Adrenal gland (tissue), 12 donors: ENCODE measurements around the gene NMUR1. TPM values are rescaled to one million over a fixed set of nuclear protein-coding genes. Genes with fewer than 3 reads are reported as not detected.

Source experiments
- DNase-seq, 7 donors: peaks; one replicate each; pipeline ENCODE4 v3.0.0-alpha.2; 2019 to 2020
- H3K27ac ChIP-seq, 5 donors: fragments of 200-600 bp; sonication (generic) in 4 of 5; 1 replicate in 3 of 5; 2 replicates in 2 of 5; pipeline versions ENCODE4 v1.5.1 to v1.8.0; 2016 to 2020; ENCODE audit warnings: mild to moderate bottlenecking in 1 of 5
- H3K27me3 ChIP-seq: fragments of 200-600 bp; 2 replicates; pipeline ENCODE4 v1.8.0; 2021
- H3K36me3 ChIP-seq, 2 donors: fragments of 200-600 bp; replicated peaks in 1 of 2; 1 replicate in 1 of 2; 2 replicates in 1 of 2; pipeline versions ENCODE4 v1.5.1 to v1.8.0; 2018 to 2022
- H3K4me1 ChIP-seq, 2 donors: fragments of 200-600 bp; replicated peaks in 1 of 2; 1 replicate in 1 of 2; 2 replicates in 1 of 2; pipeline versions ENCODE4 v1.5.1 to v1.8.0; 2018 to 2021
- H3K4me3 ChIP-seq, 4 donors: fragments of 200-600 bp; sonication (generic) in 3 of 4; one replicate each; pipeline ENCODE4 v1.5.1; 2016 to 2018
- H3K9me3 ChIP-seq, 3 donors: fragments of 200-600 bp; sonication (generic) in 1 of 3; replicated peaks in 1 of 3; 1 replicate in 2 of 3; 2 replicates in 1 of 3; pipeline versions ENCODE4 v1.5.1 to v1.8.0; 2016 to 2021
- POLR2A ChIP-seq, 2 donors: fragments of 450-650 bp; IDR thresholded peaks; one replicate each; pipeline ENCODE4 v1.6.1; 2017; ENCODE audit warnings: antibody characterized with exemption in 2 of 2, mild to moderate bottlenecking in 2 of 2, moderate library complexity in 1 of 2
- WGBS, 4 donors: extraction: QIAGEN DNeasy Blood & Tissue Kit in 2 of 4; methylation state at CpG; one replicate each; pipeline versions ENCODE4 v1.1.5 to v1.1.7; 2013 to 2017; 5-methylcytosine and 5-hydroxymethylcytosine counted together
- intact Hi-C, 2 donors: fragments of 100-400 bp; cut with DNase I; formaldehyde crosslinking; loops; one replicate each; pipeline versions ENCODE4 v1.14.1 to v1.15.0; 2022 to 2023
- polyA plus RNA-seq, 3 donors: library from polyadenylated mRNA; stranded (reverse); fragments of 200-250 nt in 2 of 3; fragments of 350-450 nt in 1 of 3; fragmentation: Illumina TruSeq in 1 of 3; extraction: RNeasy Lipid Tissue Mini Kit (QIAGEN cat#74804) in 1 of 3; gene quantifications; one replicate each; pipeline ENCODE4 v1.2.3, GENCODE V29; 2013 to 2014
- total RNA-seq, 9 donors: library from RNA; depleted of rRNA in 4 of 9; stranded (reverse); fragments of >200 nt in 4 of 9; fragments of 120-200 nt in 1 of 9; fragmentation: NEBNext Ultra II Directional in 1 of 9; extraction: Animal tissue kit (Norgen Biotek cat#: 25700) in 1 of 9; gene quantifications; one replicate each; pipeline versions ENCODE4 v1.1.0 to v1.2.4, GENCODE V29; 2013 to 2023
- TF ChIP-seq, protein P1 (sequence below), 6 experiments: fragments of 450-650 bp in 4 of 6; fragments of 200-600 bp in 2 of 6; sonication (generic) in 1 of 6; IDR thresholded peaks; 1 replicate in 5 of 6; 2 replicates in 1 of 6; pipeline versions ENCODE4 v1.5.1 to v1.8.0; 2016 to 2021; ENCODE audit warnings: antibody characterized with exemption in 6 of 6, mild to moderate bottlenecking in 2 of 6, moderate library complexity in 1 of 6
- donor health status: healthy with polysubstance abuse.
- donor health status: Bipolar disorder and iron deficiency.
- donor health status: DM: yes; HTN: yes; CAD: no.
- donor health status: DM: no; HTN: no; CAD: no.
- donor health status: DM: no; HTN: no; CAD: no.
- donor health status: DM: yes; HTN: yes; CAD: no.

Gene NMUR1
- total and polyA plus RNA-seq, 12 donors = 0.32 to 3.2 (median 1.3) TPM

DNA sequence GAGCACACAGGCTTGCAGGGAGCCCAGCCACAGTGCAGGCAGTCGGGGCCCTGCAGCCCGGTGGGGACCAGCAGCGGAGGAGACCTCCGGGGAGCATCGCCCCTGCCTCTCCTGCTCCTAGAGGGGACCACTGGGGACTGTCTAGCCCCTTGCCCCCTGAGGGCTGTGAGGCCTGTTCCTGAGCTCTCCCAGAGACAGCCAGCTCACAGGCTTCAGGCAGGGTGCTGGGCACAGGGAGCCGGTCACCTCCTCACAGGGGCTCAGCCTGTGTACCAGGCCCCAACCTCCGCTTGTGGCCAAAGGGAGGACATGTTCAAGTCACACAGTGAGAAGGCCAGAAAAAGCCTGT is 3.5 kb upstream of the NMUR1 start:
- Histone ChIP-seq H3K27ac (no peak overlapping the region), H3K4me3 (no peak overlapping the region), H3K4me1 (peaks cover 4 to 5% of the 10 kb centered on the region in 2 donors), H3K36me3 (no peaks in the 10 kb centered on the region), H3K9me3 (no peaks in the 10 kb centered on the region), H3K27me3 (no peaks in the 10 kb centered on the region)
- TF ChIP-seq, protein P1, sequence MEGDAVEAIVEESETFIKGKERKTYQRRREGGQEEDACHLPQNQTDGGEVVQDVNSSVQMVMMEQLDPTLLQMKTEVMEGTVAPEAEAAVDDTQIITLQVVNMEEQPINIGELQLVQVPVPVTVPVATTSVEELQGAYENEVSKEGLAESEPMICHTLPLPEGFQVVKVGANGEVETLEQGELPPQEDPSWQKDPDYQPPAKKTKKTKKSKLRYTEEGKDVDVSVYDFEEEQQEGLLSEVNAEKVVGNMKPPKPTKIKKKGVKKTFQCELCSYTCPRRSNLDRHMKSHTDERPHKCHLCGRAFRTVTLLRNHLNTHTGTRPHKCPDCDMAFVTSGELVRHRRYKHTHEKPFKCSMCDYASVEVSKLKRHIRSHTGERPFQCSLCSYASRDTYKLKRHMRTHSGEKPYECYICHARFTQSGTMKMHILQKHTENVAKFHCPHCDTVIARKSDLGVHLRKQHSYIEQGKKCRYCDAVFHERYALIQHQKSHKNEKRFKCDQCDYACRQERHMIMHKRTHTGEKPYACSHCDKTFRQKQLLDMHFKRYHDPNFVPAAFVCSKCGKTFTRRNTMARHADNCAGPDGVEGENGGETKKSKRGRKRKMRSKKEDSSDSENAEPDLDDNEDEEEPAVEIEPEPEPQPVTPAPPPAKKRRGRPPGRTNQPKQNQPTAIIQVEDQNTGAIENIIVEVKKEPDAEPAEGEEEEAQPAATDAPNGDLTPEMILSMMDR (IDR thresholded peaks at IDR 0.05) = no peak
- TF ChIP-seq POLR2A (IDR thresholded peaks at IDR 0.05) = no peak
- 89 to 100% (median 95%) methylated on average over 1 to 7 of the region's 7 CpGs for WGBS, 4 donors
- intact Hi-C loops = no loop called here
- no peak for DNase-seq

DNA sequence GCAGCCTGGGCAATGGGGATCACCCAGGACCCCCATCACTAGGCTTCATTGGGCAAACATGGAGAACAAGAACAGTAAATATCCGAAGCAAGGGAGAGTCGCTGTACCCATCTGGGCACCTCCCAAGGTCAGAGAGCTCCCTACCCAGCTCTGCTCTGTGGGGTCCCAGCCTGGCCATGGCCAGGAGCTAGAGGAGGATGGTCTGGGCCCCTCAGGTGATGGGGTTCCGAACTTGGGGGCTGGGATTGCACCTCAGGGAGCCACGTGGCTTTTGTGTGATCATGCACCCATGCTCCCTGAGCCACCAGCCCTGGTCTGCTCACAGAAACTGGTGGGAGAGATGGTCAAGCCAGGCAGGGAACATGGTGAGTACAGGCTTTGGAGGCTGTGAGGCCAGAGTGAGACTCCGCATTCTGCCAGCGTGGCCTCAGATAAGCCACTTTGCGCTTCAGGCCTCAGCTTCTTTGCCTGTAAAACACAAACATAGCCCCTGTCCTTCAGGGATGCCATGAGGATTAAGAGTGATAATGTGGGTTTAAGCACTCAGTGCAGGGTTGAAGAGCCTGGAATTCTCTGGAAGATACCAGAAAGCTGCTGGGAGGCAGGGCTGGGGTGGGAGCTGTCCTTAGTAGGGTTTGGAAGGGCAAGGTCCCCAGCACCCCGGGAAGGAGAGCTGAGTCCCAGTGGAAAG is 3.0 kb upstream of the NMUR1 start:
- intact Hi-C loops = no loop called here
- Histone ChIP-seq H3K27ac (no peak overlapping the region), H3K36me3 (no peaks in the 10 kb centered on the region), H3K4me3 (no peak overlapping the region), H3K27me3 (no peaks in the 10 kb centered on the region), H3K4me1 (peaks cover 4 to 5% of the 10 kb centered on the region in 2 donors), H3K9me3 (no peaks in the 10 kb centered on the region)
- DNase-seq = no peak
- TF ChIP-seq, protein P1 (IDR thresholded peaks at IDR 0.05) = no peak
- TF ChIP-seq POLR2A (IDR thresholded peaks at IDR 0.05) = no peak
- WGBS, 4 donors = 86 to 93% (median 89%) methylated on average over 5 to 8 of the region's 8 CpGs

DNA sequence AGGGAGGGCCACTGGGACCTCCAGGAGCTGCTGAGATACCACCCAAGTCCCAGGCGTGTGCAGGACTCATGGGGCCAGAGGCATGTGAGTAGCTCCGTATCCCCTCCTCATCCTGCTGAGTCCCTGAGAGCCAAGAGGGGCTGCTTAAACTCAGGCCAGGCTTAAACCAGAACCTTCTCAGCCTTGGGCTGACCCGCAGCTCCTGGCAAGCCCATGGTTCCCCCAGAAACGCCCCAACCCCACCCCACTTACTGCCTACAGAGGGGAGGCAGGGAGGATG is 2.5 kb upstream of the NMUR1 start:
- no peak overlapping the region for H3K4me3 ChIP-seq
- TF ChIP-seq POLR2A (IDR thresholded peaks at IDR 0.05) = no peak
- TF ChIP-seq, protein P1 (IDR thresholded peaks at IDR 0.05) = no peak
- no peaks in the 10 kb centered on the region for H3K36me3 ChIP-seq
- intact Hi-C loops = no loop called here
- WGBS, 4 donors = 94 to 100% (median 94%) methylated on average over 1 to 4 of the region's 4 CpGs; no CpG with 5 or more reads in 1 of the 4 donors
- no peaks in the 10 kb centered on the region for H3K27me3 ChIP-seq
- DNase-seq = no peak
- H3K9me3 ChIP-seq = no peaks in the 10 kb centered on the region
- peaks cover 4 to 5% of the 10 kb centered on the region in 2 donors for H3K4me1 ChIP-seq
- H3K27ac ChIP-seq = no peak overlapping the region

DNA sequence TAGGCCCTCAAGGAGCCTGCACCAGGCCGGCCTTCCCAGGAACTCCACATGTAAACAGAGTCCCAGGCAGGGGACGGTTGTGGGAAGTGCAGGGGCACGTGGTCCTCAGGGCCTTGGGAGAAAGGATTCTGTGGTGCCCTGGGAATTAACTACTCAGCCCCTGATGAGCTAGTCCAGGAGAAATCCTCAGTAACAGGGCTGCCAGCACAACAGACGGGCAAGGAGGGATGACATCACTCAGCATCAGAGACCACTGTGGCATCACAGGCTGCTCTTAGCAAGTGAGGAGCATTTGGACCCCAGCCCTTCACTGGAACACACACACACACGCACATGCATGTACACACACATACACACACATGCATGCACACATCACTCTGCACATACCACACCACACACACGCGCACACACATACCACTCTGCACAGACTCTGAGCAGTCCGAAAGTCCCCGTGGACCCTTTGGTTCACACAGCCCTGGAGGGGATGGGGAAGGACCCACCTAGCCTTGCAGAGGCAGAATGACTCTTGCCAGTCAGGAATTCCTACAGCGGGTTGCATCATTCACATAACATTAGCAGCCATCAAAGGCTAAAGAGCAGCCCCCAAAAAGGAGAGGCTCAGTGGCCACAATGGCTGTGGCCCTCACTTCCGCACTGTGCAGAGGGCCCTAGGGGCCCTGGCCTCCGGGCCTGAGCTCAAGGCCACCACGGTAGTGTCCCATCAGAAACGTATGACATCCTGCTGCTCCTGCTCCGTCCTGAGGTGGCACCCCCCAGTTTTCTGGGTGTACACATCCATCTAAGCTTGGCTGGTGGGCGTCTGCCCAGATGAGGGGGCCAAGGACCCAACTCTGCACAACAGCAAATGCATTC is 1.9 kb upstream of the NMUR1 start:
- Histone ChIP-seq H3K36me3 (no peaks in the 10 kb centered on the region), H3K4me3 (no peak overlapping the region), H3K27ac (no peak overlapping the region), H3K9me3 (no peaks in the 10 kb centered on the region), H3K4me1 (peaks cover 4 to 5% of the 10 kb centered on the region in 2 donors), H3K27me3 (no peaks in the 10 kb centered on the region)
- DNase-seq = no peak
- intact Hi-C loops = no loop called here
- 83 to 94% (median 86%) methylated on average over 8 to 16 of the region's 16 CpGs for WGBS, 4 donors
- TF ChIP-seq POLR2A (IDR thresholded peaks at IDR 0.05) = no peak
- TF ChIP-seq, protein P1 (IDR thresholded peaks at IDR 0.05) = no peak
